K562 (cell line): ENCODE measurements around the gene SLC35G6. TPM values are rescaled to one million over a fixed set of nuclear protein-coding genes. Genes with fewer than 3 reads are reported as not detected.
A peak's percentile ranks its signal among the peaks of the same experiment; 100 is the strongest.

Experiments
- DPF2 ChIP-seq: fragments of 450-650 bp; IDR thresholded peaks from 2 replicates; pipeline ENCODE4 v1.6.1; 2016
- ETS2 ChIP-seq: IDR thresholded peaks from 2 replicates; pipeline ENCODE4 v1.6.1; 2016; ENCODE audit warnings: borderline replicate concordance, missing genetic modification characterization, mild to moderate bottlenecking, moderate library complexity, missing compliant biosample characterization; ENCODE audit not compliant: poor library complexity, severe bottlenecking
- FOXK2 ChIP-seq, 2 experiments: fragments of 450-650 bp; IDR thresholded peaks in 1 of 2; conservative IDR thresholded peaks in 1 of 2; 2 replicates each; pipeline ENCODE4 v1.6.1; 2016; ENCODE audit warnings: low read depth in 2 of 2, mild to moderate bottlenecking in 1 of 2
- HDAC6 ChIP-seq: IDR thresholded peaks from 2 replicates; pipeline ENCODE4 v1.6.1; 2012; ENCODE audit warnings: low read depth, mild to moderate bottlenecking, control low read depth, inconsistent platforms, low read length, moderate library complexity
- IFI16 ChIP-seq: fragments of 250-450 bp; sonication (Bioruptor Pico); IDR thresholded peaks from 2 replicates; pipeline ENCODE4 v2.1.2; 2022; ENCODE audit warnings: mild to moderate bottlenecking, inconsistent platforms
- MED1 ChIP-seq: sonication (generic); formaldehyde crosslinking; IDR thresholded peaks from 2 replicates; pipeline ENCODE4 v1.8.1; 2023; ENCODE audit warnings: missing genetic modification reagents, borderline replicate concordance
- PHTF2 ChIP-seq: fragments of 250-450 bp; sonication (Bioruptor Pico); IDR thresholded peaks from 2 replicates; pipeline ENCODE4 v1.5.0; 2021; ENCODE audit warnings: mild to moderate bottlenecking
- XRCC5 ChIP-seq: fragments of 200-400 bp; formaldehyde crosslinking; IDR thresholded peaks from 2 replicates; pipeline ENCODE4 v1.6.1; 2017; ENCODE audit warnings: low read depth, mild to moderate bottlenecking, low read length
- ZNF217 ChIP-seq: sonication (generic); formaldehyde crosslinking; IDR thresholded peaks from 2 replicates; pipeline ENCODE4 v1.8.0; 2022; ENCODE audit warnings: mild to moderate bottlenecking, missing genetic modification reagents
- ZNF224 ChIP-seq: sonication (generic); formaldehyde crosslinking; IDR thresholded peaks from 2 replicates; pipeline ENCODE4 v1.8.0; 2022; ENCODE audit warnings: mild to moderate bottlenecking, missing genetic modification reagents
- ZNF431 ChIP-seq: sonication (generic); formaldehyde crosslinking; IDR thresholded peaks from 2 replicates; pipeline ENCODE4 v1.8.0; 2022; ENCODE audit warnings: mild to moderate bottlenecking, missing genetic modification reagents
- ZNF561 ChIP-seq: fragments of 450-650 bp; formaldehyde crosslinking; conservative IDR thresholded peaks from 2 replicates; pipeline ENCODE4 v1.4.0; 2020; ENCODE audit warnings: mild to moderate bottlenecking, moderate library complexity
- ZNF830 ChIP-seq: fragments of 250-450 bp; sonication (Bioruptor Pico); IDR thresholded peaks from 2 replicates; pipeline ENCODE4 v1.5.0; 2021; ENCODE audit warnings: mild to moderate bottlenecking
- polyA plus RNA-seq, 8 experiments: library from polyadenylated mRNA; depleted of rRNA in 4 of 8; stranded (reverse) in 5 of 8; unstranded in 3 of 8; fragments of >200 nt; fragmentation: Nextera tagmentation in 2 of 8; fragmentation: Illumina TruSeq in 1 of 8; extraction: Ambion mirVana in 2 of 8; extraction: Trizol in 1 of 8; gene quantifications; 2 replicates each; pipeline versions ENCODE4 v1.2.1 to v1.2.3, GENCODE V29; 2011 to 2014; ENCODE audit warnings: inconsistent platforms in 1 of 8, missing spikeins in 1 of 8
- total RNA-seq, 7 experiments: library from RNA; depleted of rRNA in 6 of 7; stranded (reverse); fragments of >200 nt in 6 of 7; fragmentation: Illumina TruSeq in 2 of 7; extraction: Trizol in 2 of 7; gene quantifications; 2 replicates each; pipeline versions ENCODE4 v1.2.1 to v1.2.3, GENCODE V29; 2011 to 2021; ENCODE audit warnings: low replicate concordance in 1 of 7
- TF ChIP-seq, protein P1 (sequence below): fragments of 200-800 bp; sonication (Bioruptor generic); IDR thresholded peaks from 2 replicates; pipeline ENCODE4 v1.6.1; 2017; ENCODE audit warnings: missing genetic modification characterization, missing compliant biosample characterization
- TF ChIP-seq, protein P2 (sequence below), 2 experiments: IDR thresholded peaks in 1 of 2; conservative IDR thresholded peaks in 1 of 2; 2 replicates each; pipeline ENCODE4 v1.6.1; 2016; ENCODE audit warnings: low read depth in 2 of 2, mild to moderate bottlenecking in 1 of 2, missing compliant biosample characterization in 1 of 2, missing genetic modification characterization in 1 of 2, moderate library complexity in 1 of 2
- TF ChIP-seq, protein P3 (sequence below): sonication (generic); formaldehyde crosslinking; IDR thresholded peaks from 2 replicates; pipeline ENCODE4 v1.8.0; 2022; ENCODE audit warnings: missing genetic modification reagents, mild to moderate bottlenecking, moderate library complexity, borderline replicate concordance
- TF ChIP-seq, protein P4 (sequence below): fragments of 250-450 bp; sonication (Bioruptor Pico); IDR thresholded peaks from 2 replicates; pipeline ENCODE4 v1.8.0; 2021; ENCODE audit warnings: mild to moderate bottlenecking, moderate library complexity

SLC35G6 gene
- total and polyA plus RNA-seq, 9 of the 15 experiments (the other 6 are each of a cell fraction or from before 2014, with no cell fraction given), result not detected

DNA sequence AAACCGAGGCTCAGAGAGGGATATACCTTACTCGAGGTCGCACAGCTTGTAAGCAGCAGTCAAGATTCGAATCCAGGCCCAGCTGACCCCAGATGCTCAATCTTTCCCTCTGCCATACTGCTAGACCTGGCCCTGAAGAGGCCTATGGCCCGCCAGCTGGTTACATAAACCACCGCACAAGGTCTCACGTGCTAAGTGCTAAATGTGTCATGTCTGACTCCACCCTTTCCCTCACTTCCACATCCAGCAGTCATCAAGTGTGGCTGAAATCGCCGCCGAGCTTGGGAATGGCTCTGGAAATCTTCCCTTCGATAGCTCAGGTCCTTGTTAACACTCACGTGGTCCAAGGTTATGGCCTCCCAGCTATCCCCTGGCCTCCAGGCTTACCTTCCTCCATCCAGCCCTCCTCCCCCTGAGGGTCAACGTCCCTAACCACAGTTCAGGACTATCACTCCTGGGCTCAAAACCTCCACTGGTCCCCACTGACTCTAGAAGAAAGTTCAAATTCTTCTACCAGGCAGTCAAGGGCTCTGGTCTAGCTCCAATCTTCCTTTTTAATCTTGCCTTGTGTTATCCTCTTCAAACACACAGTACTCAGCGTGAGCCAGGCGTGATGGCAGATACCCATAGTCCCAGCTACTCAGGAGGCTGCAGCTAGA lies 5.4 kb upstream of the SLC35G6 start (continued):
- TF ChIP-seq ETS2 (tag) (no peak), IFI16 (no peak), XRCC5 (no peak), PHTF2 (CRISPR knock-in tag) (no peak), ZNF217 (CRISPR knock-in tag) (no peak), ZNF224 (CRISPR knock-in tag) (no peak), MED1 (CRISPR knock-in tag) (no peak), HDAC6 (no peak), ZNF561 (no peak), ZNF830 (CRISPR knock-in tag) (no peak), FOXK2 (conservative IDR thresholded peaks at IDR 0.05 in 1 of 2, IDR thresholded peaks at IDR 0.05 in 1 of 2; ENCODE audit: low read depth in 2 of 2) (no peak), ZNF431 (CRISPR knock-in tag) (no peak), DPF2 (peak; percentile 85)
- TF ChIP-seq, protein P1, sequence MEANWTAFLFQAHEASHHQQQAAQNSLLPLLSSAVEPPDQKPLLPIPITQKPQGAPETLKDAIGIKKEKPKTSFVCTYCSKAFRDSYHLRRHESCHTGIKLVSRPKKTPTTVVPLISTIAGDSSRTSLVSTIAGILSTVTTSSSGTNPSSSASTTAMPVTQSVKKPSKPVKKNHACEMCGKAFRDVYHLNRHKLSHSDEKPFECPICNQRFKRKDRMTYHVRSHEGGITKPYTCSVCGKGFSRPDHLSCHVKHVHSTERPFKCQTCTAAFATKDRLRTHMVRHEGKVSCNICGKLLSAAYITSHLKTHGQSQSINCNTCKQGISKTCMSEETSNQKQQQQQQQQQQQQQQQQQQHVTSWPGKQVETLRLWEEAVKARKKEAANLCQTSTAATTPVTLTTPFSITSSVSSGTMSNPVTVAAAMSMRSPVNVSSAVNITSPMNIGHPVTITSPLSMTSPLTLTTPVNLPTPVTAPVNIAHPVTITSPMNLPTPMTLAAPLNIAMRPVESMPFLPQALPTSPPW (CRISPR knock-in tag), result peak; percentile 51
- TF ChIP-seq, protein P2, sequence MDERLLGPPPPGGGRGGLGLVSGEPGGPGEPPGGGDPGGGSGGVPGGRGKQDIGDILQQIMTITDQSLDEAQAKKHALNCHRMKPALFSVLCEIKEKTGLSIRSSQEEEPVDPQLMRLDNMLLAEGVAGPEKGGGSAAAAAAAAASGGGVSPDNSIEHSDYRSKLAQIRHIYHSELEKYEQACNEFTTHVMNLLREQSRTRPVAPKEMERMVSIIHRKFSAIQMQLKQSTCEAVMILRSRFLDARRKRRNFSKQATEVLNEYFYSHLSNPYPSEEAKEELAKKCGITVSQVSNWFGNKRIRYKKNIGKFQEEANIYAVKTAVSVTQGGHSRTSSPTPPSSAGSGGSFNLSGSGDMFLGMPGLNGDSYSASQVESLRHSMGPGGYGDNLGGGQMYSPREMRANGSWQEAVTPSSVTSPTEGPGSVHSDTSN (CRISPR knock-in tag; IDR thresholded peaks at IDR 0.05; ENCODE audit: low read depth), result no peak
- TF ChIP-seq, protein P2 (tag; conservative IDR thresholded peaks at IDR 0.05; ENCODE audit: low read depth), result no peak
- TF ChIP-seq, protein P3, sequence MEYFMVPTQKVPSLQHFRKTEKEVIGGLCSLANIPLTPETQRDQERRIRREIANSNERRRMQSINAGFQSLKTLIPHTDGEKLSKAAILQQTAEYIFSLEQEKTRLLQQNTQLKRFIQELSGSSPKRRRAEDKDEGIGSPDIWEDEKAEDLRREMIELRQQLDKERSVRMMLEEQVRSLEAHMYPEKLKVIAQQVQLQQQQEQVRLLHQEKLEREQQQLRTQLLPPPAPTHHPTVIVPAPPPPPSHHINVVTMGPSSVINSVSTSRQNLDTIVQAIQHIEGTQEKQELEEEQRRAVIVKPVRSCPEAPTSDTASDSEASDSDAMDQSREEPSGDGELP (CRISPR knock-in tag), result peak; percentile 93
- TF ChIP-seq, protein P4, sequence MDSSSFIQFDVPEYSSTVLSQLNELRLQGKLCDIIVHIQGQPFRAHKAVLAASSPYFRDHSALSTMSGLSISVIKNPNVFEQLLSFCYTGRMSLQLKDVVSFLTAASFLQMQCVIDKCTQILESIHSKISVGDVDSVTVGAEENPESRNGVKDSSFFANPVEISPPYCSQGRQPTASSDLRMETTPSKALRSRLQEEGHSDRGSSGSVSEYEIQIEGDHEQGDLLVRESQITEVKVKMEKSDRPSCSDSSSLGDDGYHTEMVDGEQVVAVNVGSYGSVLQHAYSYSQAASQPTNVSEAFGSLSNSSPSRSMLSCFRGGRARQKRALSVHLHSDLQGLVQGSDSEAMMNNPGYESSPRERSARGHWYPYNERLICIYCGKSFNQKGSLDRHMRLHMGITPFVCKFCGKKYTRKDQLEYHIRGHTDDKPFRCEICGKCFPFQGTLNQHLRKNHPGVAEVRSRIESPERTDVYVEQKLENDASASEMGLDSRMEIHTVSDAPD (CRISPR knock-in tag), result no peak
